T-helper 22 cell (primary cell): ENCODE measurements around the gene DMXL1.
"Not testable (repeated sequence)": the region's sequence is repeated elsewhere in the genome, so short reads cannot be mapped to it uniquely, and the experiment has no call there.

Experiments
- DNase-seq: peaks from one replicate; pipeline ENCODE4 v3.0.0-alpha.2; 2020; ENCODE audit warnings: low read depth

DMXL1 gene

DNA sequence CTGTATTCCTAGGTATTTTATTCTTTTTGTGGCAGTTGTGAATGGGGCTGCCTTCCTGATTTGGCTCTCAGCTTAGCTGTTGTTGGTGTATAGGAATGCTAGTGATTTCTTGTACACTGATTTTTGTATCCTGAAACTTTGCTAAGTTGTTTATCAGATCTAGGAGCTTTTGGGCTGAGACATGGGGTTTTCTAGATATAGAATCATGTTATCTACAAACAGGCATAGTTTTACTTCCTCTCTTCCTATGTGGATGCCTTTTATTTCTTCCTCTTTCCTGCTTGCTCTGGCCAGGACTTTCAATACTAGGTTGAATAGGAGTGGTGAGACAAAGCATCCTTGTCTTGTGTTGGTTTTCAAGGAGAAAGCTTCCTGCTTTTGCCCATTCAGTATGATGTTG lies 129.9 kb downstream of the DMXL1 start:
- no peak for DNase-seq

DNA sequence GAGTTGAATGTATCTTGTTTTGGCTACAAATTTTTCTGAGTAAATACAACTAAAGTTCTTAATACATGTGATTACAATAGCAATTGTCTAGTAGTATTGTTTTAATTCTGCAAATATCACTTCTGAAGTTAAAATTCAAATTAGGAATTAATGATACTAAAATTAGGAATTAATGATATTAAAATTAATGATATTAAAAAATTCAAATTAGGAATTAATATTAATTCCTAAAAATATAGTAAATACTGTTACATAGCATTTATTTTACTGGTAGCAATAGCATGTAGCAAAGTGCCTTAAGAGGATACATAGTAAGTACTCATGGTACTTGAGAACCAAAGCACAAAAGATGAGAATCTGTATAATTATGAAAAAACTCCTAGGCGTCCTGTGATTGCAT lies 136.2 kb downstream of the DMXL1 start:
- no peak for DNase-seq

DNA sequence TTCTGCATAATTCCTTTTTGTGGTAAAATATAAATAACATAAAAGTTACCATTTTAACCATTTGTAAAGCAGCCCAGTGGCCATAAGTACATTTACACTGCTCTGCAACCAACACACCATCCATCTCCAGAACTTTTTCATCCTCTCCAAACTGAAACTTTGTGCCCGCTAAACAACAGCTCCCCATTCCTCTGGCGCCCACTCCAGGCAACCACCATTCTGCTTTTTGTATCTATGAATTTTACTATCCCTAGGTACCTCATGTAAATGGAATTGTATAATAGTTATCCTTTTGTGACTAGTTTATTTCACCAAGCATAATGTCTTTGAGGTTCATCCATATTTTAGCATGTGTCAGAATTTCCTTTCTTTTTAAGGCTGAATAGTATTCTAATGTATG lies 141.1 kb downstream of the DMXL1 start:
- DNase-seq, result no peak

DNA sequence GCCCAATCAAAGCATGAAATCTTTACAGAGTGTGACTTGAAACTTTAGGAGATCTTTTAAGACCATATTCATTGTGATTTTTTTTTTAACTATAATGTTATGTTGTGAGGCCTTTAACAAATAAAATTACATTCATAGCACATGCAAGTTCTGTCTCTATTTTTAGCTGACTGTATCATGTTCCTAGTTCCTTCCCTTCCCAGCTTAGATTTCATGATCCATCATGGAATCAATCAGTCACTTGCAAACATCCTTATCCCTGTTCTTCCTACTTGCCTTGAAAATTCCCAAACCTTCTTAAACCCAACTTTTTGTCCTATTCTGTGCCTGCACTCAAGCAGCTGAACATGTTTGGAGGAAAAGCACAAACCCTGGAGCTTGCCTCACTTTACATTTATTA lies 141.8 kb downstream of the DMXL1 start:
- no peak for DNase-seq

DNA sequence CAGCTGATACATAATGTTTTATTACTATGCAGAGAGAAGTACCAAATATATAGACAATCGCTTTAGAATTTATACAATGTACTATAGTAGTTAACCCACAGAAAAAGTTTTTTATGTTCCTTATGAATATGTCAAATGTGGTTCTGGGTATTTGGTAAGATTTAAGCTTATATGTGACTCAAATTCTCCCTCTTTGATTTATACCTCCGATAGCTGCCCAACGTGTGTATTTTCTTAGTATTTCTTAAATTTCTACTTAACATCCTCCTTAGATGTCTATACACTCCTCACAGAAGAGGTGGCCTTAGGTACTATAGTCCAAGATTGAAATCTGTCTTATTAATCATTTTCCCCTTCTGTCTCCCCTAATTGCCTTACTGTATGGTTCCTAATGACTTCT lies 146.3 kb downstream of the DMXL1 start:
- no peak for DNase-seq

DNA sequence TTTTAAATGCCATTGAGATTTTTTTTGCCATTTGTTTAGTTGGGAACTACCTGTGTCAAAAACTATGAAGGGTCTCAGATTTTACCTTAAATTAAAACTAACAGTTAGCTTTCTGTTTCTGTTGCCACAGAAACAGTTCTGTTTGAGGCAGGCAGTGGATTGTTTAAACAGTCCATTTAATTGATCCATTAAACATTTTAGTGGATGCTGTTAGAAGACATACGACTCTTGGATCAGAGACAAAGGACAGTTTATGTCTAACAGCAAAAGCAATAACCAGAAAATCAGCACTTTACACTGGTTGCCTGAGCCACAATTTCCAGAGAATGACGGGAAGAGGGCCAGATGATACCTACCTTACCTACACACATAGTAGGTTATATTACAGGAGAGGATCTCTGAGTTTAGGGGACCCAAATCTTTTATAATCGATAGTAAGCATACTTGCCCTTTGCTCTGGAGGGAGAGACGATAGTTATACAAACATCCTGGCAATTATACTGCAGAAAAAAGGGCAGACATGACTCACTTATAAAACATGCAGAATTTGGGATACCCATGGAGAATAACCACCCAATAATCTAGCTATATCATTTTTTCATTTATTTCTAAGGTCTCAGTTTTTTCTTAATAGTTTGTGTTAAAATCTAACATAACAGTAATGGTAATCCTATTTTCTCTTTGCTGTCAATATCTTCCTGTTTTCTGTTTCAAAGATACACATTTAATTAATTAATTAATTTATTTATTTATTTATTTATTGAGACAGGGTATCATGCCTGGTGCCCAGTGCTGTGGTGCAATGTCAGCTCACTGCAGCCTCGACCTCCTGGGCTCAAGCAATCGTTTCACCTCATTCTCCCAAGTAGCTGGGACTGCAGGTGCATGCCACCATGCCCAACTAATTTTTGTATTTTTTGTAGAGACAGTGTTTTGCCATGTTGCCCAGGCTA lies 148.2 kb downstream of the DMXL1 start:
- no peak for DNase-seq

DNA sequence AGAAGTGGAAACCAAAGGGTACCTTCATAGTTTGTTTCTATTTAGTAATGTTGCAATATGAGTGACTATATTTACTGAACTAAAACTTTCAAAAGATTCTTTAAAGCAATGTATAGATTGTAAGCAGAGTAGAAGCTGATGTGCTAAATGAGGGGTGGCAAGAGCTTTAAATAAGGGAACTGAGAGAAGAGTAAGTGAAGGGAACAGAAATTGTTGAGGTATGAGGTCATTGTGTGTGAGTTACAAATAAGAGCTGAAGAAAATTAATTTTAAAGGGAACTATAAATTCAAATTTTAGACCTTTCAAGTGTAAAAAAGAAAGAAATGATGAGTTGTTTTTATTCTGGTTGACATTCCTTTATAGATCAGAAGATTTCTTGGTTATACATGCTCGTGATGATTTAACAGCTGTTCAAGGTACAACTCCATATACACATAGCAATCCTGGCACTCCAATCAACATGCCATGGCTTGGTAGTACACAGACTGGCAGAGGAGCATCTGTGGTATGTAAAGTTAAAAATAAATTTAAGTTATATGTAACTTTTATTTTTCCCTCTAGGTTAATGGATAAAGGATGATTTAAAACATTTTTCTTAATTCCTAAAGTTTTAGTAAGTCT lies 149.8 kb downstream of the DMXL1 start:
- DNase-seq, result no peak

DNA sequence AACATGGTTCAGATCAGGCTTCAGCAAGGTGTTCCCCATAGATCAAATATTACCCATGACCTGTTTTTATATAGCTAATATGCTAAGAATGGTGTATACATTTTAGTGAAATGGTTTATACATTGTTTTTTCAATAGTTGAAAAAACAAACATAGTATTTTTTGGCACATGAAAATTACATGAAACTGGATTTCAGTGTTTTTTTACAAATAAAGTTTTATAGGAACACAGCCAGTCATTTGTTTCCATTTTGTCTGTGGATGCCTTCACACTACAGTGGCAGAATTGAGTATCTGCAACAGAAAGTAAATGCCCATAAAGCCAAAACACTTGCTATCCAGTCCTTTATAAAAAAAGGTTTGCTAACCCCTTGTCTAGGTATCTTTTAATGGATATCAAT lies 150.4 kb downstream of the DMXL1 start:
- DNase-seq, result no peak

DNA sequence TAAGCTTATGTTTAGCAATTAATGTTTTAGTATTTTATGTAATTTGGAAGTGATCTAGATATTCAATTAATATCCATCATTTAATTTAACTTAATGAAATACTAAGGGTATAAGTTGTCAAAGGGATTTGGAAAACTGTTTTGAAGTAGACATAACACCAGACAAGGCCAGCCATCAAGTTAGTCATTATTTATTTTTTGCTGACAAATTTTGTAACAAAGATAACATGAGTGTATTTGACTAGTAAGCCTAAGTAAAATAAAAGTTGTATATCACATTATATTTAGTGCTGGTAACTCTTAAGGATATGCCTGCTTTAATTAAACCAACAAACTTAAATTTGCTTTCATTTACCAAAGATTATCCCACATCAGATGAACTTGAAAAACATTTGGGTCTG lies 159.1 kb downstream of the DMXL1 start:
- DNase-seq, result no peak

DNA sequence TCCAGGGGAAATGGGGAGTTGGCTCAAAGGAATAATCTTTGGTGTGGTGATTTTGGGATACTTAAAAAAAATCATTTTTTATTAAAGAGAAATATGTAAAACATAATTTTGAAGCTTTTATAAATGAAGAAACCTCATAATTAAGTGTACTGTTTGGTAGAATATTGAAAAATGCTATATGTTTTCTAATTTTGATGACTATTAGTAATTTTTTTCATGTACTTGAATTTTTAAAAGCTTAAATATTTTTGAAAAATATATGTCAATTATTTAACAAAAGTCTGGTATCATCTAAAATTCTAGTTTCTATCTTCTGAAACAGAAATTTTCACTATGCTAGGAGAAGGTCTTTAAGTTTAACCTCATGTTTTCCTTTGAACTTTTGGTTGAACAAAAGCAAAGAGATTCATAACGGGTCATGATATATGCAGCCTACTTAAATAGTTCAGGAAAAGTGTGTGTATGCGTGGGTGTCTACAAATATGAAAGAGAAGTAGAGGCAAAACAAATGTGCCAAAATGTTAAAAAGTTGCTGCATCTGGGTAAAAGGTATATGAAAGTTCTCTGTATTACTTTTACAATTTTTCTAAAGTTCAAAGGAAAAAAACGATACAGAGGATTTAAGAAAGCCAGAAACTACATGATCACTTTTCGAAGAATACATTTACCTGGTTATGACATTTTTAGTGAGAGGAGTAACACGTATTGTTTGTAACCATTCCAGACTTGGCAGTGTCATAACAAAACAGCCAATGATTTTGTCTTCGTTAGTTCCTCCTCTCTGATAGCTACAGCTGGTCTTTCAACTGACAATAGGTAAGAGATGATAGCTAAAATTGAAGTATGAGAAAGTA lies 167.6 kb downstream of the DMXL1 start:
- DNase-seq, result no peak

DNA sequence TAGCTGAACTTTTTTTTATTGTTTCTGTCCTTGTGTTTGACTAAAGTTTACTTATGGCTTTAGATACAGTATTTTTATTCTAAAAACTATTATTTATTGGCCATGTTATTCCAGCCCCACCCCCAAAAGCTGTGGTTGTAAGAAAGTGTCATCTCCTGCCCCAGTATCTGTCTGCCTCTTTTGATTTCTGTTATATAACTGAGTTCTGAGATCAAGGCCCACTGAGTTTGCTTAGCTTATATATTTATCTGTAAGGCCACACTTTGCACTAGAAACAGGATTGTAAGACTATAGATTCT lies 168.2 kb downstream of the DMXL1 start:
- DNase-seq, result no peak

DNA sequence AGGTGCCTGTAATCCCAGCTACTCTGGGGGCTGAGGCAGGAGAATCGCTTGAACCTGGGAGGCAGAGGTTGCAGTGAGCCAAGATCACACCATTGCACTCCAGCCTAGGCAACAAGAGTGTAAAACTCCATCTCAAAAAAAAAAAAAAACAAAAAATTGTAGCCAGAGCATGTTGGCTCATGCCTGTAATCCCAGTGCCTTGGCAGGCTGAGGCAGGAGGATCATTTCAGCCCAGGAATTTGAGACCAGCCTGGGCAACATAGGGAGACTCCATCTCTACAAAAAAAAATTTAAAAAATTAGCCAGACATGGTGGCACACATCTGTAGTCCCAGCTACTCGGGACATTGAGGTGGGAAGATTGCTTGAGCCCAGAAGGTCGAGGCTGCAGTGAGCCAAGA lies 168.9 kb downstream of the DMXL1 start:
- not testable (repeated sequence) for DNase-seq

DNA sequence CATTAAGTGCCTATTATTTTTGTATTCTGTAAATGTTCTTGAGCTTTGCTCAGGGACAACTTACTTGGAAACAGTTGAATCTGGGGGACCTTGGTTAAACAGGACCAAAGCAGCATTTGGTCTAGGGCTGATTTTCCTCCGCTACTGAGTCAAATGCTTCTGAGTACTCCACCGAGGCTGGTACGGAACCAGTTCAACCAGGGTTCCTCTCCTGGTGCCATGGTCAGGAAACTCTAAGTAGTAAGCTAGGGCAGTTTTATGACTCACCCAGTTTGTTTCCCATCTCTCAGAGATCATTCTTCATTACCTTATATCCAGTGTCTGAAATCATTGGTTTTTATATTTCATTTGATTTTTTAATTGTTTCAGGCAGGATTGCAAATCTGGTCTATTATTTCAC lies 173.0 kb downstream of the DMXL1 start:
- DNase-seq, result no peak

DNA sequence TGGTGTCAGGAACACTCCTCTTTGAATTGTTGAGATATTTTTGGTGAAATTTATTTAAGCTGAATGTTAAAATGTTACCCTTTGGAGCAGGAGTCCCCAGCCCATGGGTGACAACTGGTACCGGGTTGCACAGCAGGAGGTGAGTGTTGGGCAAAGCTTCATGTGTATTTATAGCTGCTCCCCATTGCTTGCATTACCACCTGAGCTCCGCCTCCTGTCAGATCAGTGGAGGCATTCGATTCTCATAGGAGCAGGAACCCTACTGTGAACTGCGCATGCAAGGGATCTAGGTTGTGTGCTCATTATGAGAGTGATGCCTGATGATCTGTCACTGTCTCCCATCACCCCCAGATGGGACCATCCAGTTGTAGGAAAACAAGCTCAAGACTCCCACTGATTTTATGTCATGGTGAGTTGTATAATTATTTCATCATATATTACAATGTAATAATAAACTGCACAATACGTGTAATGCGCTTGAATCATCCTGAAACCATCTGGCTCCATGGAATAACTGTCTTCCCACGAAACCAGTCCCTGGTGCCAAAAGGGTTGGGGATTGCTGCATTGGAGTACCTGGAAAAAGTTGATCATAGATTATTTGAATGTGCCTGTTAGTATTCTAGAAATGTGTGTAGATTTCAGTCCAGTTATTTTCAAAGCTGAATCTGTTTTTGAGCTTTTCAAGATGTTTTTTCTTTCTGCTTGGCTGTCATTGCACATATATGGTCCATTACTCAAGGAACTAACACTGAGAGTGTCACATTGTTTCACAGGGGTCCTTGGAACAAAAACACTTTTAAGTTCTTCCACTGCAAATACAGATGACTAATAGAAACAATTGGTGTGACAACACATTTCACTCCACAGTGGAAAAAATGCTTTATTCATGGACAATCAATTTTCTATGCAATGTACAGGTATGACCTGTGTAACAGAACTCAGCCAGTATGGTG lies 180.3 kb downstream of the DMXL1 start:
- DNase-seq, result no peak

DNA sequence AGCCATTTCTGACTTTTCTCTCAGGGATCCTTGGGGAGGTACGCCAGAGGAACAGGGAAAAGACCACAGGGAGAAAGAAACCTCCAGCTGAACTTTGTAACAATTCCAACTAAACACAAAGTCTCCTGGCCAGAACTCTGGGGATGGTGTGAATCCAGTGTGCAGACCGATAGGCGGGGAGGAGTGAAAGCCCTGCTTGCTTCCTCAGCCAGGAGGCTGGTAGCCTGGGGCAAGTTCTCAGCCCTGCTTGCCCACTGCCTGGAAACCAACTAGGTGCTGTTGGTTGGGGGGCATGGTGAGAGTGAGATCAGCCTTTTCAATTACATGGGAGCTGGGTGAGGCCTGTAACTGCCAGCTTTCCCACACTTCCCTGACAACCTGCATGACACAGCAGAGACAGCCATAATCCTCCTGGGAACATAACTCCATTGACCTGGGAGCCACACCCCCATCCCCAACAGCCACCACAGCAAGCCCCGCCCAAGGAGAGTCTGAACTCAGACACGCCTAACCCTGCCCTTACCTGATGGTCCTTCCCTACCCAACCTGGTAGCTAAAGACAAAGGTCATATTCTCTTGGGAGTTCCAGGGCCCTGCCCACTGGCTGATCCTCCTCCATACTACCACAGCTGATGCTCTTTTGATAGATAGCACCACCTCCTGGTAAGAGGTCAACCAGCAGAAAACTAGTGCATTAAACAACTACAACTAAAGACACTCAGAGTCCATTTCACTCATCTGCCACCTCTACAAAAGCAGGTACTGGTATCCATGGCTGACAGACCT lies 184.9 kb downstream of the DMXL1 start:
- no peak for DNase-seq

DNA sequence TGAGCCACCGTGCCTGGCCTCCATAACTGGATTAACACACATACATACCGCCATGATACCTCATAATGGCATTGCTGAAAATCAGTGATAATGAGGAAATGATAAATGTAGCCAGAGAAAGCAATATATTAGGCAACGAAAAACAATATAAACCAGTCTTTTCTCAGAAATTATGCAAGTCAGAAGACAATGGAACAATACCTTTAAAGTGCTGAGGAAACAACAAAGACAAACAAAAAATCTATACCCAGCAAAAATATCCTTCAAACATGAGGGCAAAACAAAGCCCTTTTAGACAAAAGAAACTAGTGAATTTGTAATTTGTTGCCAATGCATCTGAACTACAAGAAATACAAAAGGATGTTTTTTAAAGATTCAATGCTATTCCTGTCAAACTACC lies 186.7 kb downstream of the DMXL1 start:
- DNase-seq, result no peak

DNA sequence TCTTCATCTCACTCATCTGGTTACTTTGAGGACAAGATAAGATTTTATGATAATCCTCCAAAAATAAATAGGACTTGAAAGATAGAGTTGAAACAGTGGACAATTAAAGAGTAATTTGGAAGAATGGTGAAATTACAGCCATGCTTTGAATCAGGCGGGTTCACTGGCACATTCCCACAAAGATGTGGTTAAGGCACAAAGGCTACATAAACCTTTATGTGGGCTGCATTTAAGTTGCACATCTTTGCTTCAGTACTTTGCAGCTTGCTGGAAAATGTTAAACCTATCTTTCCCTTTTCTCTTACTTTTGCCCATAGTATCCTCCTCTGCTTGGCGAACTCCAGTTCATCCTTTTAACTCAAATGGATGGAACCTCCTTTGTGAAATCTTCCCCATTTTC lies 192.8 kb downstream of the DMXL1 start:
- DNase-seq, result no peak

DNA sequence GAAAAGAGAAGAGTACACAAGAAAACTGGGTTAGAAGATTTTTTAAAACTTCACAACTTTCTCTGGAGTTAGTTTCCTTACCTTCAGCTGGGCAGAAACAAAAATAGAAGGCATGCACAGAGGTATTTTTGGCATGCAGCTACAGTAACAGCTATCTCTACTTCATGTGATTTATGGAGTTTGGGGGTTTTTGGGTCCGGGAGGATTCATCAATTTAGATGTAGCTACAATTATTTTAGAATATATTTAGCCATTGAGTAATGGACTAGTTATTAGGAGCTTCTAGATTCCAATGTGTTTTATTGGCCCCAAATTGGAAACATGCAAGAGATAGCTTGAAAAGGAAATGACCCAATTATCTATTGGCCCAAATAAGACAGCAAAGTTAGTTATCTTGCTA lies 193.3 kb downstream of the DMXL1 start:
- no peak for DNase-seq

DNA sequence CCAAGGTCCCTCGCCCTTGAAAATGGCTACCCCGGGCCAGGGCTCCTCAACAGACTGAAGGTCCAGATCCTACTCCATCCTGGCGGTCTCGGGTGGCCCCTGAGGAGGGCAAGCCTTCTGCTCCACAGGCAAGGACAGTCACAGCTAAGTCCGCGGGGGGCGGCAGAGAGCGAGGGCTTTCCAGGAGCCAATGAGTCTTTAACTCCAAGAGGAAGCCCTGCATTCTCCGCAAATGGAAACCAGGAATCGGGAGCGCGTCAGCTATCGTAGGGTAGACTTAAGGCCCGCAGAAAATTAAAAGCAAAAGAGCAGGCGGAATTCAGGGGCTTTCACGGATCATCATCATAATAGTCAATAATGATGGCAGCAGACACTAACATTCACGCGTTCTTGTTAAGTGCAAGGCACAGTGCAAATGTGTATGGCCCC lies 197.1 kb downstream of the DMXL1 start:
- DNase-seq, result peak; percentile 64

DNA sequence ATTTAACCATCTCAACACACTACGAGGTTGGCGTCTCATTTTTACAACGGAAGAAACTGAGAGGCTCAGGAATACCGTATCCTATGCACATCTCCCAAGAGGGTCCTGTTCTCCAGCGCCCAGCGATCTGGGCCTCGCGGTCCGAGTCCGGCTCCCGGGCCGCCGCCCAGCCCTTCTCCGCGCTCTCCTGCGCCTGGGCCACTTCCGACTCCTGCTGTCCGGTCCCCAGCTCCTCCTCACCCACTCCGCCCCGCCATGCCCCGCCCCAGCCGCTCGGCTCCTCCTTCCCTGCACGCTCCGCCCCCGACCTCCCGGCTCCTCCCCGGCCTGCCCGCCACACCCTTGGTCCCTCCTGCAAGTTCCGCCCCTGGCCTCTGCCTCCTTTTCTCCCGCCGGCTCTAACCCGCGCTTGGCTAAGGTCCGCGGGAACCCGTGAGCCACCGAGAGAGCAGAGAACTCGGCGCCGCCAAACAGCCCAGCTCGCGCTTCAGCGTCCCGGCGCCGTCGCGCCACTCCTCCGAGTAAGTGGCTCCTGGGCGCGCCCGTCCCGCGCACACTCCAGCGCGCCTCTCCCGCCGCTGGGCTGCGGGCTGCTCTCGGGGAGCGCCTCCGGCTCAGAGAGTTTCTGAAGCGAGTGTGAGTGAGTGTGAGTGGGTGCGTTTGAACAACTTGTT lies 197.6 kb downstream of the DMXL1 start:
- peak; percentile 84 for DNase-seq
